Prostate gland (tissue), 2 donors: ENCODE measurements around the gene CREB3L2. TPM values are rescaled to one million over a fixed set of nuclear protein-coding genes. Genes with fewer than 3 reads are reported as not detected.

Experiments used
- DNase-seq: peaks from one replicate; pipeline ENCODE4 v3.0.0-alpha.2; 2019; ENCODE audit warnings: low spot score
- H3K27ac ChIP-seq, 2 donors: fragments of 200-600 bp; sonication (generic); 2 replicates each; pipeline ENCODE4 v1.5.1; 2017 to 2019
- H3K27me3 ChIP-seq: fragments of 200-600 bp; sonication (generic); replicated peaks from 2 replicates; pipeline ENCODE4 v1.5.1; 2019; ENCODE audit not compliant: insufficient read depth
- H3K36me3 ChIP-seq, 2 donors: fragments of 200-600 bp; sonication (generic); 1 replicate in 1 of 2; 2 replicates in 1 of 2; pipeline versions ENCODE4 v1.5.1 to v1.8.1; 2017 to 2019
- H3K4me1 ChIP-seq: fragments of 200-600 bp; sonication (generic); replicated peaks from 2 replicates; pipeline ENCODE4 v1.5.1; 2019
- H3K4me3 ChIP-seq, 2 donors: fragments of 200-600 bp; sonication (generic); 2 replicates each; pipeline ENCODE4 v1.5.1; 2017 to 2019
- H3K9me3 ChIP-seq: fragments of 200-600 bp; sonication (generic); 2 replicates; pipeline ENCODE4 v1.5.1; 2017
- CTCF ChIP-seq, 4 experiments: fragments of 200-600 bp in 2 of 4; fragments of 450-650 bp in 2 of 4; sonication (generic) in 2 of 4; IDR thresholded peaks; 1 replicate in 3 of 4; 2 replicates in 1 of 4; pipeline ENCODE4 v1.5.1; 2016 to 2019; ENCODE audit warnings: antibody characterized with exemption in 4 of 4, mild to moderate bottlenecking in 2 of 4, moderate library complexity in 2 of 4
- POLR2A ChIP-seq: fragments of 450-650 bp; IDR thresholded peaks from one replicate; pipeline ENCODE4 v1.6.1; 2016; ENCODE audit warnings: antibody characterized with exemption, mild to moderate bottlenecking
- POLR2AphosphoS5 ChIP-seq: sonication (generic); formaldehyde crosslinking; IDR thresholded peaks from one replicate; pipeline ENCODE4 v1.6.1; 2017; ENCODE audit warnings: antibody characterized with exemption
- WGBS: methylation state at CpG from one replicate; pipeline ENCODE4 v1.1.5; 2018; 5-methylcytosine and 5-hydroxymethylcytosine counted together
- intact Hi-C: fragments of 100-400 bp; cut with DNase I; formaldehyde crosslinking; loops from one replicate; pipeline ENCODE4 v1.14.2; 2022
- total RNA-seq, 2 donors: library from RNA; depleted of rRNA; stranded (reverse); fragments of >200 nt; gene quantifications; one replicate each; pipeline ENCODE4 v1.1.0, GENCODE V29; 2016

The CREB3L2 gene
- total RNA-seq, 2 donors from 2014 or later = 34.1 to 42.0 TPM

DNA sequence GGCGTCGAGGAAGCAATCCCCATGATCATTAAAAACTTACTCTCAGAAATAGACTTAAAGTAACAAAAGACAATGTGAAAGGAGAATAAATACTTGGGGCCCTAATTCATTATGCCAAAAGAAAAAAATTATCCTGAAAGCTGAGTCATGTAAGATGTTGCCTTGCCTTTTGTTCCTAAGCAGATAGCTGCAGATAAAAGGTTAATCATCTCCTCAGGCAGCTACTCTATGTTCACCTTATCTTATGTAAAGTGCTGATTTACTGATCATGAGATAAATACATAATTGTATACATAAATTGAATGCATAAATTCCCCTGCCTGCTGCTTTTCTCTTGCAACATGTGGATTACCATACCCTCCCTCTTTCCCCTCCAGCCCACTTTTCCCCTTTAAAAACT lies 28.1 kb upstream of the CREB3L2 start:
- DNase-seq = no peak
- TF ChIP-seq CTCF (IDR thresholded peaks at IDR 0.05) (no peak), POLR2A (no peak), POLR2AphosphoS5 (no peak)
- Histone ChIP-seq H3K27ac (no peak overlapping the region), H3K4me1 (no peaks in the 10 kb centered on the region), H3K27me3 (no peaks in the 10 kb centered on the region), H3K36me3 (no peaks in the 10 kb centered on the region), H3K4me3 (no peak overlapping the region), H3K9me3 (no peaks in the 10 kb centered on the region)
- intact Hi-C loops = no loop called here
- WGBS = 43% methylated on average over 2 of the region's 2 CpGs

- intact Hi-C loops = no loop called here
- 80% methylated on average over 4 of the region's 4 CpGs for WGBS
- H3K4me1 ChIP-seq = no peaks in the 10 kb centered on the region
Observed at GRCh38 chr7:138029126-138029525, 27.2 kb upstream of the CREB3L2 start.

DNA sequence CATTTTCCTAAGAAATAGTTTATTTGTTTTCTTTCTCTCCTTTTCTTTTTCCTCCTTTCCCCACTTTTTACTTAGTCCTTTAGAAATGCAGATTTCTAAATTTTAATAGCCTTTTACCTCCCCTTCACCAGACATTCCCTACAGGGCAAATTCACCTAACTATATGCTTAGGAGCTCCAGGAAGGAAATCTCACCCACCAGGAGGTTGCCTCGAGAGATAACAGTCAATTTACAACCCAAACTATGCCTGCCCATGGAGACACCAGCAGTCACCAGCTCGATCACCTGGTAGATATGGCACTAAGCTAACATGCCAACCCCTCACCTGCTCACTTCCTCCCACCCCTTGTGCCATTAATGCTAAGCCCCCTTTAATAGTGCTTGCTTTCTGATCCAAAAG lies 25.2 kb upstream of the CREB3L2 start:
- Histone ChIP-seq H3K27ac (no peak overlapping the region), H3K36me3 (no peaks in the 10 kb centered on the region), H3K9me3 (no peaks in the 10 kb centered on the region), H3K4me3 (no peak overlapping the region), H3K4me1 (no peaks in the 10 kb centered on the region), H3K27me3 (no peaks in the 10 kb centered on the region)
- WGBS = 39% methylated on average over 2 of the region's 2 CpGs
- intact Hi-C loops = no loop called here
- TF ChIP-seq POLR2AphosphoS5 (no peak), CTCF (IDR thresholded peaks at IDR 0.05) (no peak), POLR2A (no peak)
- no peak for DNase-seq

More at GRCh38 chr7:138029126-138029525, 27.2 kb upstream of the CREB3L2 start:
- Histone ChIP-seq H3K4me3 (no peak overlapping the region), H3K9me3 (no peaks in the 10 kb centered on the region), H3K27me3 (no peaks in the 10 kb centered on the region), H3K36me3 (no peaks in the 10 kb centered on the region), H3K27ac (no peak overlapping the region)
- no peak for DNase-seq
- TF ChIP-seq POLR2A (no peak), POLR2AphosphoS5 (no peak), CTCF (IDR thresholded peaks at IDR 0.05) (no peak)

DNA sequence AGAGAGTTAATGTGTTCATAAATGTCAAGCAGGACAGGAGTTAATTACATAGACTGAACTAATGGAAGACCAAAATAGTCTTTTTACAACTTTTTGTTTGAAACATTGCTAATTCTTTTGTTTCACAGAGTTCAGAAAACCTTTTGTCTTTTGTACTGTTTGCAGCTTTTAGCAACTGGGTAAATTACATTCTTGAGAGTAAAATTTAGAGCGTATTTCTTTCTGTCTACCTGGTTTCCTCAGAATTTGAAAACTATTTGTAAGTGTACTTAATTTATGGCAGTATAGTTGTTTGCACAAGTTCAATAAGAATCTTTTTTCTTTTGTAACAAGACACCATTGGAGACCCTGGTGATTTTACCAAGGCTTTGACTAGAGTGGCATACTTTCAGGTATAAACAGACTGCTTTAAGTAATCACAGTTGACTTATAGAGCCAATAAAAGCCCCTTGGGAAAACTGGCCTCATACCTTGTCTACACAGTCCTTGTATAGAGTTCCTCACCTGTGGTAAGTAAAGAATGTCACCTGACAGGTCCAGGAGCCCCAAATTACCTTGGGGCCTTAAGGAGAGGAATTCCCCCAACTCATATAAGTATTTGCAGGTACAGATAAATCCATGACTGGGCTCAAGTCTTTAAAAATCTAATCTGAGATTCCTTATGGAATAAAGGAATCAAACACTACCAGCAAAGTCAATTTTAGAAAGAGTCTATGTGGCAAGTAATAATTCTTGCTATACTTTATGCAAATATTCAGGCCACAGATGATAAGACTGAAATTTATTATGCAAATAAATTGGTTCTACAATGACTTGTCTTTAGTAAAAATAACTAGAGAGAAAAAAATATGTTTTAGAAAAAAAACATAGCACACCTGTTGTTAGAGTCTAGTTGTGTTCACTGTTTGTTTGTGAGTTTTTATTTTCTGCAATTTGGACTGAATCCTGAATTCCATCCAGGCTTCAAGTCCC lies 23.6 kb upstream of the CREB3L2 start:
- Histone ChIP-seq H3K4me3 (no peak overlapping the region), H3K4me1 (no peaks in the 10 kb centered on the region), H3K9me3 (no peaks in the 10 kb centered on the region), H3K27ac (no peak overlapping the region), H3K27me3 (no peaks in the 10 kb centered on the region), H3K36me3 (no peaks in the 10 kb centered on the region)
- no peak for DNase-seq
- 65% methylated on average over 1 of the region's 1 CpG for WGBS
- no peak for TF ChIP-seq CTCF (IDR thresholded peaks at IDR 0.05)
- TF ChIP-seq POLR2A = no peak
- intact Hi-C loops = no loop called here

GRCh38 chr7:138024765-138025164 lies 22.9 kb upstream of the CREB3L2 start:
- Histone ChIP-seq H3K36me3 (no peaks in the 10 kb centered on the region), H3K27me3 (no peaks in the 10 kb centered on the region), H3K27ac (no peak overlapping the region), H3K9me3 (no peaks in the 10 kb centered on the region), H3K4me1 (no peaks in the 10 kb centered on the region), H3K4me3 (no peak overlapping the region)
- WGBS = 39% methylated on average over 4 of the region's 4 CpGs
- intact Hi-C loops = no loop called here
- no peak for TF ChIP-seq POLR2AphosphoS5
- no peak for TF ChIP-seq POLR2A
- no peak for TF ChIP-seq CTCF (IDR thresholded peaks at IDR 0.05)
- DNase-seq = no peak
